H1 (cell line): Measurements from ENCODE around the gene CADM1. TPM values are rescaled to one million over a fixed set of nuclear protein-coding genes. Genes with fewer than 3 reads are reported as not detected.

Source experiments
- BACH1 ChIP-seq: IDR thresholded peaks from 2 replicates; pipeline ENCODE4 v1.6.1; 2012; ENCODE audit warnings: low read length, improper control_type of control experiment
- polyA plus RNA-seq, 7 experiments: library from polyadenylated mRNA; depleted of rRNA in 3 of 7; stranded (reverse) in 5 of 7; unstranded in 2 of 7; fragments of >200 nt in 5 of 7; fragments of 200-250 nt in 2 of 7; gene quantifications; 1 replicate in 5 of 7; 2 replicates in 1 of 7; 4 replicates in 1 of 7; pipeline versions ENCODE4 v1.2.1 to v1.2.3, GENCODE V29; 2011 to 2013; ENCODE audit warnings: missing spikeins in 2 of 7, mixed read lengths in 2 of 7
- total RNA-seq: library from RNA; stranded (reverse); fragmentation: NEBNext Ultra II Directional; extraction: Animal tissue kit (Norgen Biotek cat#: 25700); gene quantifications from 2 replicates; pipeline ENCODE4 v1.2.1, GENCODE V29; 2021

The CADM1 gene
- total and polyA plus RNA-seq, 2 of the 8 experiments (the other 6 are each of a cell fraction or from before 2014, with no cell fraction given), result 8.3 to 25.3 TPM

- TF ChIP-seq BACH1, result no peak
These were observed 4.3 kb downstream of the CADM1 start (continued) for GRCh38 chr11:115499891-115500290.
